IPS-15b (cell line): ENCODE measurements around the gene XKR3.
"Not testable (repeated sequence)": the region's sequence is repeated elsewhere in the genome, so short reads cannot be mapped to it uniquely, and the experiment has no call there.

Experiments
- H3K27me3 ChIP-seq: one replicate; pipeline ENCODE4 v1.6.1; 2013; ENCODE audit warnings: low read length; ENCODE audit not compliant: control insufficient read depth, insufficient read depth
- H3K36me3 ChIP-seq: one replicate; pipeline ENCODE4 v1.6.1; 2013; ENCODE audit warnings: low read length; ENCODE audit not compliant: control insufficient read depth, insufficient read depth
- H3K4me1 ChIP-seq: one replicate; pipeline ENCODE4 v1.6.1; 2013; ENCODE audit warnings: mild to moderate bottlenecking, low read length; ENCODE audit not compliant: control insufficient read depth, insufficient read depth
- H3K4me3 ChIP-seq: one replicate; pipeline ENCODE4 v1.5.1; 2013; ENCODE audit warnings: low read depth, low read length
- H3K9ac ChIP-seq: one replicate; pipeline ENCODE4 v1.6.1; 2013; ENCODE audit warnings: low read depth, mild to moderate bottlenecking, low read length
- H3K9me3 ChIP-seq: one replicate; pipeline ENCODE4 v1.6.1; 2013; ENCODE audit warnings: mild to moderate bottlenecking, low read length; ENCODE audit not compliant: control insufficient read depth, insufficient read depth

XKR3 gene

DNA sequence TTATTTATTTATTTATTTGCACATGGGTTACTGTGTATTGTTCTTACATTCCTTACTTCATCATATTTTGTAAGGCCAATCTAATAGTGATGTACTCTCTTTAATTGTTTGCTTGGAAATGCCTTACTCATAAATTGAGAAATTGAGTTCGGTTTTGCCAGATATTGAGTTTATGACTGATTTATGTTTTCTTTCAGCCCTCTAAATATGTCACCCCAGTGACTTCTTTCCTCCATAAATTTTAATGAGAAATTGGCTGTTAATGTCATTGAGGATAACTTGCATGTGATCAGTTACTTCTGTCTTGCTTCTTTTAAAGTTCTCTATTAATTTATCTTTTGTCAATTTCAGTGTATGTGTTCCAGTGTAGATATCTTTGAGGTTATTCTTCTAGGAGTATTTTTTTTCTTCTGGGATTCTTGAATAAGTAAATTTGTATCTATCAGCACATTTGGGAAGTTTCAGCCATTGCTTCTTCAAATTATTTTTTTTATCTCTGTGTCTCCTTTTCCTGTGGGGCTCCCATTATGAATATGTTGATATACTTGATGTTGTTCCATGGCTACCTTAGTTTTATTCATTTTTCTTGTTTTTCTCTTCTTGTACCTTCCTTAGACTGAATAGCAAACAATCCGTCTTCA is 47.8 kb downstream of the XKR3 start:
- Histone ChIP-seq H3K4me1 (no peaks in the 10 kb centered on the region), H3K4me3 (no peak overlapping the region), H3K27me3 (no peaks in the 10 kb centered on the region), H3K9ac (no peak overlapping the region), H3K36me3 (no peaks in the 10 kb centered on the region), H3K9me3 (no peaks in the 10 kb centered on the region)

DNA sequence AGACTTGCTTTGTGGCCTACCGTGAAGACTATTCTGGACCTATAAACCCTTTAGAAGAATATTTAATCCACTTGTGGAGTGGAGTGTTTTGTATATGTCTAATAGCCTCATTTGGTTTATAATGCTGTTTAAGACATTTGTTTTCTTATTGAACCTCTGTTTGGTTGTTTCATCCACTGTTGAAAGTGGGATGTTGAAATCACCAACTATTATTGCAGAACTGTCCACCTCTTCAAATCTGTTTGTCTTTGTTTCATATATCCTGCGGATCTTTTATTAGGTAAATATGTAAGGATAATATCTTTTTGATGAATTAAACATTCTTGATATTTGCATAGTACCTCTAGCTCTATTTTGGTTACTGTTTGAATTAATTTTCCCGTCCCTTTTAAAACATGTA is 49.1 kb downstream of the XKR3 start:
- no peaks in the 10 kb centered on the region for H3K4me1 ChIP-seq
- no peaks in the 10 kb centered on the region for H3K9me3 ChIP-seq
- H3K9ac ChIP-seq, result no peak overlapping the region
- no peaks in the 10 kb centered on the region for H3K36me3 ChIP-seq
- H3K4me3 ChIP-seq, result no peak overlapping the region
- no peaks in the 10 kb centered on the region for H3K27me3 ChIP-seq

DNA sequence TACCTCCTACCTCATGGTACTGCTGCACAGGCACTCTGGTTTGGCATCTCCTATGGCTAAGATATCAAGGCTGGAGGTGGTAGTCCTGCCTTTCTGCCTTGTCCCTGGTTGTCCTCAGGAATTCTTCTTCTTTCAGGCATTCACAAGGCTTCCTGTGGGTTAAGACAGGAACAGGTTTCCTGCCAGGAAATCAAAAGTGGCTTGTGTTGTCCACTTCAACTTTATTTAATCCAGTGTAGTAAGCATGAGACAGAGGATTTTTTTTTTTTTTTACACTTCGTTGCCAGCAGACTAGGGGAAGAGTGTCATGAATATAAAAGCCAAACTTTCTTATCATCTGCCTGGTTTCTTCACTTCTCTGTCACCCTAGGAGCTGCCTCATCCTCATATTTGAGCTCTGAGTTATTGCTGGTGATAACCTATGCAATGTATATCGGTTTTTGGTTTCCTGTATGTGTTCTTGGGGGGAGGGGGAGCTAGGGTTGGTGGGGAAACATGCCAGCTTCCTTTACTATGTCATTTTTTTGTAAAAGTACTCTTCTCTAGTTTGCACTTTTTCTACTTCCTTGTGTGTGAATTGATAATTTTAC is 50.2 kb downstream of the XKR3 start:
- Histone ChIP-seq H3K36me3 (no peaks in the 10 kb centered on the region), H3K4me1 (no peaks in the 10 kb centered on the region), H3K27me3 (no peaks in the 10 kb centered on the region), H3K4me3 (no peak overlapping the region), H3K9ac (no peak overlapping the region), H3K9me3 (no peaks in the 10 kb centered on the region)

DNA sequence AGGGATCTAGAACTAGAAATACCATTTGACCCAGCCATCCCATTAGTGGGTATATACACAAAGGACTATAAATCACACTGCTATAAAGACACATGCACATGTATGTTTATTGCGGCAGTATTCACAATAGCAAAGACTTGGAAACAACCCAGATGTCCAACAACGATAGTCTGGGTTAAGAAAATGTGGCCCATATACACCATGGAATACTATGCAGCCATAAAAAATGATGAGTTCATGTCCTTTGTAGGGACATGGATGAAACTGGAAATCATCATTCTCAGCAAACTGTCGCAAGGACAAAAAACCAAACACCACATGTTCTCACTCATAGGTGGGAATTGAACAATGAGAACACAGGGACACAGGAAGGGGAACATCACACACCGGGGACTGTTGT is 53.6 kb downstream of the XKR3 start:
- H3K4me3 ChIP-seq, H3K9me3 ChIP-seq, H3K36me3 ChIP-seq, H3K27me3 ChIP-seq, H3K9ac ChIP-seq, H3K4me1 ChIP-seq: not testable (repeated sequence)

DNA sequence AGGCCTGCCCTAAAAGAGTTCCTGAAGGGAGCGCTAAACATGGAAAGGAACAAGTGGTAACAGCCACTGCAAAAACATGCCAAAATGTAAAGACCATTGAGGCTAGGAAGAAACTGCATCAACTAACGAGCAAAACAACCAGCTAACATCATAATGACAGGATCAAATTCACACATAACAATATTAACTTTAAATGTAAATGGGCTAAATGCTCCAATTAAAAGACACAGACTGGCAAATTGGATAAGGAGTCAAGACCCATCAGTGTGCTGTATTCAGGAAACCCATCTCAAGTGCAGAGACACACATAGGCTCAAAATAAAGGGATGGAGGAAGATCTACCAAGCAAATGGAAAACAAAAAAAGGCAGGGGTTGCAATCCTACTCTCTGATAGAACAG is 57.3 kb downstream of the XKR3 start:
- H3K9ac ChIP-seq, result not testable (repeated sequence)

DNA sequence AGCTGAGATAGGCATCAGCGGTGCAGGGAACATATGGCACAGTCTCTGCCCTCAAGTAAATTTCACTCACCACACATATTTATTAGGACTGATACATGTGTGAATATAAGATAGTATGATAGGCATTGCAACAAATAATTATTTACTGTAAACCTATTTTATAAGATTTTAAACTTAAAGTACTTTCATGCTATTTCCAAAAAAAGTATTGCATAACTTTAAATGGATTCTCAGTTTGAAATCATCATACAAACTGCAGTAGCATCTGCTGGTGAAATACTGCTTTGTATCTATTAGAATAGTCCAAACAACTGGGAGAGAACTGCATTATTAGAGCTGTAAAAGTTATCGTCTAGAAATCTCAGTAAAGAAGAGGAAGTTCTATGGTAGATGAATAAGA is 63.0 kb downstream of the XKR3 start:
- H3K4me3 ChIP-seq, H3K4me1 ChIP-seq, H3K9me3 ChIP-seq, H3K36me3 ChIP-seq, H3K9ac ChIP-seq, H3K27me3 ChIP-seq: not testable (repeated sequence)

More for the DNA sequence above, 57.3 kb downstream of the XKR3 start:
- not testable (repeated sequence) for H3K27me3 ChIP-seq, H3K4me1 ChIP-seq, H3K36me3 ChIP-seq, H3K4me3 ChIP-seq, H3K9me3 ChIP-seq

DNA sequence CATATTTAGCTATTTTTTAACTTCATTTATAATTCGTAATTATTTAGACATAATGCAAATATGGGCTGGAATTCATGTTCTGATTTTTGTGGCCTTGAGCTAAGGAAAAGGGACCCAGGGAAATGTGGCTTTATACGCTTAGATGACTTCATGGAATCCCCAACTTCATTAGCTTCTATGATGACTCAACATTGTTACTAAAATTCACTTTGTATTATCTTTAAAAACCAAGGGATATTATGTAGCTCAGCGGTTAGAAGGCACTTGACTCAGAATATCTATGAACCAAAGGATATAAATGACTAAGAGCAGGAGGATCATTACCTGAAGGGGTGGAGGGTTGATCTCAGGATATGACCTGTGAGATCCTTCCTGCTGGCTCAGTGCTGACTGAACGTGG is 64.8 kb downstream of the XKR3 start:
- not testable (repeated sequence) for H3K36me3 ChIP-seq, H3K9ac ChIP-seq, H3K27me3 ChIP-seq, H3K4me3 ChIP-seq, H3K9me3 ChIP-seq, H3K4me1 ChIP-seq

DNA sequence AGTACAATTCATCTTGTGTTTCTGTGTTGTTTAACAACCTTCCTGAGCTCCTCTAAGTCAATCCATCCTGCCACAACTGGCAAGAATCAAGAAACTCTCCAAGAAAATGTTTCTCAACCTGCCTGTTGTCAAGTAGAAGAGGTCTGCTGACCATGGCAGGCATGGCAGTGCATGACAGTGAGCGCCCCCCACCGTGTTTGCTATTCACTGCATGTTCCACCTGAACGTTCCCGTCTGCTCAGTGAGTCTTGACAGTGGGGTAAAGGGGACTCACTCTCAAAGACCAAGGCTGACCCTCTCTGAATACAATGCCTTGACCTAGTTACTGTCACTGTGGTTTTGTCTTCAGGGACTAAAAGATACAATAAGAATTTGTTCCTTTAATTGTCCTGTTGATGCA is 75.9 kb downstream of the XKR3 start:
- not testable (repeated sequence) for H3K9me3 ChIP-seq, H3K27me3 ChIP-seq, H3K4me1 ChIP-seq, H3K9ac ChIP-seq, H3K36me3 ChIP-seq, H3K4me3 ChIP-seq

DNA sequence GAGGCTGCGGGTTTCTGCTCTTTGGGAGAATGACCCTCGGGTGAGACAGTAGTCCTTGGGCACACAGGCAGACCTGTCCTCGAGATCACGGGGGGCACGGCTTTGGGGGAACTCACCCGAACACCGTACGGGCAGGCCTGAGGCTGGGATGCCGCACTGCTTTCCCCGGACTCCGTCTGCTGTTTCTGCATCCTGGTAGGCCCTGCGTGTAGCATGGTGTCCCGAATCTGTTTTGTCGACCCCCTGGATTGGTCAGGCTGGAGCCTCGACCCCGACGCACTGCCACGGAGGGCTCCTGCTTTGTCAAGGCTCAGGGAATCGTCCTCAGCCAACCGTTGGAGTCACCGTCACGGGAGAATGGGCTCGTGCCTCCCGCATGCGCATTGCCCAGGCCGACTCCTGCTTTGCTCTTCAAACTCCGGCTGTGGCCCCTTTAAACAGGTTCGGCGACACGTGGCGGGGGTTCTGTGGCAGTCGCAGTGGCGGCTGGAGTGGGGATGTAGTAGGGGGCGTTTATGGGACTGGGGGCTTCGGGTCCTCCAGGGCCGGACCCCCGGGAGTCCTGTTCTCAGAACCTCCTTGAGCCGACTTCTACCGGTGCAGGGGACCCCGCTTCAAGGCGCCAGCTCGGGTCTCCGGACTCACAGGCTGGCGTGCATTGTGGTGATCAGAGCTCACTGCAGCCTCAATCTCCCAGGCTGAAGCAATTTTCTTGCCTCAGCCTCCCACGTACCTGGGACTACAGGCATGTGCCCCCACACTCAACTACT is 76.9 kb downstream of the XKR3 start:
- not testable (repeated sequence) for H3K9ac ChIP-seq, H3K4me3 ChIP-seq, H3K9me3 ChIP-seq, H3K27me3 ChIP-seq, H3K4me1 ChIP-seq, H3K36me3 ChIP-seq

DNA sequence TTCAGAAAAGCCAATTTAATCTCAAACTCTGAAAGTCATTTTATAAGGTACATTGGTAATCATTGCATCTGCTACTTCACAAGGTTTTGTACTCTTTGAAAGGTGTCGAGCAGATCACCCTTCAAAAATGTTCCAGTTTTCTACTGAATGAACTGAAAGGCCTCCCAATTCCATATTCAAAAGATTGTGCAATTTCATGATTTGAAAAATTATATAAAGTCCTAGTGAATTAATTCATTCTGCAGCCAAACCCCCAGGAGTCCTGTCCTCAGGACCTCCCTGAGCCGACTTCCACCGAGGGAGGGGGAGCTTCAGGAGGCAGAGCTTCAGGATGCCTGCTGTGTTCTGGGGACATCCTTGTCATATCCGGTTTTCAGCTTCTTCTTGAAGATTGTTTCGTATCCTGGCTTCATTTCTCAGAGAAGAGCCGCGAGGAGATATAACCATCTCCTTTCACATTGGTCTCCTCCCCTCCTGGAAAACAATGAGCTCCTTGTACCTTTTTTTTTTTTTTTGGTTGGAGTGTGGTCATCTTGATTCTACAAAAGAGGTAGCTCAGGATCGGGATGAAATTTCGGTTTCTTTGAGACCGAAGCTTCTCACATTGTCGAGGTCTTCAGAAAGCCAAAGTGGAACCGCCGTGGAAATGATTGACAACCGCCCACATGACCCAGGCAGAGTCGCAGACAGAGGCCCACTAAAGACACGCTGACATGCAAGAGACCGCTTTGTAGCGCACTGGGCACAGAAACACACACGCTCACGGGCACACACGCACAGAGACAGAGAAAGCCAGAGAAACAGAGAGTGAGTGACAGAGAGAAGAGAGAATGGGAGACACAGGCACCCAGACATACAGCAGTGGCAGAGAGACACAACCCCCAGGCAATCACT is 77.7 kb downstream of the XKR3 start:
- H3K9me3 ChIP-seq, H3K4me3 ChIP-seq, H3K9ac ChIP-seq, H3K4me1 ChIP-seq, H3K27me3 ChIP-seq, H3K36me3 ChIP-seq: not testable (repeated sequence)

DNA sequence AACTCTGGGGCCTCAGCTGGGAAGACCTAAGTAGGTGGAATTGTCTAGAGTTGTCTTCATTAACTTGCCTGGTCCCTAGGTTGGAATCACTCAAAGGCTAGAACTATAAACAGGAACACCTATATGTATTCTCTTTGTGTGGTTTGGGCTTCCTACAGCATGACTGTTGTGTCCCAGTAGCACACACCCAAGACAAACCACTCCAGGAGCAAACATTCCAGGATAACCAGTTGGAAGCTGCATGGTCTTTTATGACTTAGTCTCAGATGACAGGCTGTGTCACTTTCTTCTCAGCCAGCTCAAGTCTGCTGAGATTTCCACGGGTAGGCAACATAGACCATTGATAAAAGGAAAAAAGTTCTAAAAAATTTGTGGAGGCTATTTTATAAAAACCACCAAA is 90.9 kb downstream of the XKR3 start:
- H3K9ac ChIP-seq, H3K36me3 ChIP-seq, H3K9me3 ChIP-seq: not testable (repeated sequence)

More for the DNA sequence above, 90.9 kb downstream of the XKR3 start:
- not testable (repeated sequence) for H3K27me3 ChIP-seq, H3K4me3 ChIP-seq, H3K4me1 ChIP-seq
